GM18873 (cell line): ENCODE measurements around the gene GPSM1.
"Not testable (repeated sequence)": the region's sequence is repeated elsewhere in the genome, so short reads cannot be mapped to it uniquely, and the experiment has no call there.

Source experiments
- ATAC-seq: cut with Tn5 transposase; IDR thresholded peaks from one replicate; pipeline ENCODE4 v1.9.1; 2021; ENCODE audit warnings: mild to moderate bottlenecking, moderate library complexity, moderate number of reproducible peaks; ENCODE audit not compliant: unreplicated experiment, low FRiP score

GPSM1 gene

DNA sequence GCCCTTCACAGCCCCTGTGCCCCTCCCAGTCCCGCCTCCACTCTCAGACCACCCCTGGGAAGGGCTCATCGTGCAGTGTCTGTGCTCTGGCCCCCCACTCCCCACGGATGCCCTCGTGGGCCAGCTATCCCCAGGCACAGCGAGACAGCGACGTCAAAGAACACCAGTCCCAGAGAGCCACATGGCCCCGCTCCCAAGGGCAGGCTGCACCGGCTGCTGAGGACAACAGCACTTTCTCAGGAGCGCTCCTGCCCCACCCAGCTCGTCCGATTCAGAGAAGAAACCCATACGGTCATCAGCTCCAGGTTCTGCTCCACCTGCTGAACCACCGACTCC lies 77.4 kb downstream of the GPSM1 start:
- ATAC-seq, result no peak

DNA sequence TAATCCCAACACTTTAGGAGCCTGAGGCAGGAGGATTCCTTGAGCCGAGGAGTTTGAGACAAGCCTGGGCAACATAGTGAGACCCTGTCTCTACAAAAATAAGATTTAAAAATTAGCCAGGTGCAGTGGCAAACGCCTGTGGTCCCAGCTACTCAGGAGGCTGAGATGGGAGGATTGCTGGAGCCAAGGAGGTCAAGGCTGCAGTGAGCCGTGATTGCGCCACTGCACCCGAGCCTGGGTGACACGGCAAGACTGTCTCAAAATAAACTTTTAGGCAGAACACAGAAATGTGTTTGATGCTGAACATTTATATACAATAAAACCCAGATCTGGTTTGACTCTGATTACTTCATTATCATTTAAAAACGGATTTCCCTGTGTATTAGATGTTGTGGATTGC lies 78.1 kb downstream of the GPSM1 start:
- no peak for ATAC-seq

DNA sequence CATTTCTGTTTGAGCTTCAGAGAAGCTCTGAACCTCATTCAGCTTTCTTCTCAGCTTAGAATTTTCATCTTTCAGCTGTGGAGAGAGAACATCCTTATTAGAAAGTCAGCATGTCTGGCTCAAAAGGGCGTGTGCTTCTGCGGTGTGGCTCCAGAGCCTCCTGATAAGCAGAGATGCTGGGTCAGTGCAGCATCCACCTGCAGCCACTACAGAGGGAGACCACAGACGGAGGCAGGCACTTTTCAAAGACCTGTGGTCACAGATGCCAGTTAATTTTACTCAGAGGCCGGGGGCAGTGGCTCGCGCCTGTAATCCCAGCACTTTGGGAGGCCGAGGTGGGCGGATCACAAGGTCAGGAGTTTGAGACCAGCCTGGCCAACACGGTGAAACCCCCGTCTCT lies 78.6 kb downstream of the GPSM1 start:
- ATAC-seq, result not testable (repeated sequence)

DNA sequence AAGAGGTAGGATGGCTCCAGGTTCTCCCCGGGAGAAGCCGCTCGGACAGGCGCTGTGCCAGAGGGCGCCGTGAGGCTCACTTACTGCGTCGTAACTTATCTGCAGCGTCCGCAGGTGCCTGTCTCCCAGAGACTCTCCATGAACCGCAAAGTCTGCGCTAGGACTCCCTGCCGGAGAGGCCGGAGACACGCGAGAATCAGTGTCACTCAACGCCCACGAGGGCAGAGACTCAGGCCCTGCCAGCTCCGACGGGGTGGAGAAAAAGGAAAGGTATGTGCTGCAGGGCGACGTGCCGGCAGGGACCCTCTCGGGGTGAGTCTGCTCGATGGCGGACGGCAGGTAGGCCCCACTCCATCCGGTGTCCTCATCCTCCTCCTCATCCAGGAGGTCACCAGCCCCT lies 79.7 kb downstream of the GPSM1 start:
- ATAC-seq, result not testable (repeated sequence)

DNA sequence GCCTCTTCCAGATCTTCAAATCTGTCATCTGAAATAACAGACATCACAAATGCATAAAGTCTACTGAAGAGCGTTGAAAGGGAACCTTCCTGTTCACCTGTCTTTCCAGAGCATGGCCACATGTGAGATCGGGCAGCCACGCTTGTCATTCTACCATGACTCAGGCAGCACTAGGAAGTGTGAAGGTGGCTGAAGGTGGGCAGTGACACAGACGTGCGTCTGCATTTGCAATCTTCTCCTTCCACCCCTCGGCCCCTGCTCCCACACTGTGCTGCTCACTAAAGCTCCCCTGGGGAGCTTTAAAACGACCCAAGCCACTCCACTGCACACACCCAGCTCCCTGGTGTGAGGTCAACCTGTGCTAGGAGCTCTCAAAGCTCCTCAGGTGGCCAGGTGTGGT lies 80.6 kb downstream of the GPSM1 start:
- ATAC-seq, result no peak
